Karpas-422 (cell line): ENCODE results near the gene C1D. TPM values are rescaled to one million over a fixed set of nuclear protein-coding genes. Genes with fewer than 3 reads are reported as not detected.

Experiments
- DNase-seq: peaks from one replicate; pipeline ENCODE4 v3.0.0-alpha.2; 2015
- H2AFZ ChIP-seq: fragments of 200-600 bp; sonication (generic); 2 replicates; pipeline ENCODE4 v1.6.1; 2014; ENCODE audit warnings: antibody characterized with exemption, low read length, mixed read lengths
- H3K27ac ChIP-seq: fragments of 200-600 bp; sonication (generic); 2 replicates; pipeline ENCODE4 v1.5.1; 2014; ENCODE audit warnings: mild to moderate bottlenecking, low read length, moderate library complexity
- H3K27me3 ChIP-seq: fragments of 200-600 bp; sonication (generic); 2 replicates; pipeline ENCODE4 v1.6.1; 2014; ENCODE audit warnings: low read length, mixed read lengths
- H3K36me3 ChIP-seq: fragments of 200-600 bp; sonication (generic); 2 replicates; pipeline ENCODE4 v1.6.1; 2014; ENCODE audit warnings: low read length, mixed read lengths; ENCODE audit not compliant: insufficient read depth
- H3K4me1 ChIP-seq: fragments of 200-600 bp; sonication (generic); 2 replicates; pipeline ENCODE4 v1.6.1; 2014; ENCODE audit warnings: mild to moderate bottlenecking, low read length, mixed read lengths
- H3K4me2 ChIP-seq: fragments of 200-600 bp; sonication (generic); 2 replicates; pipeline ENCODE4 v1.6.1; 2014; ENCODE audit warnings: low read length, low read depth, mild to moderate bottlenecking; ENCODE audit not compliant: poor library complexity, severe bottlenecking
- H3K4me3 ChIP-seq: fragments of 200-600 bp; sonication (generic); 2 replicates; pipeline ENCODE4 v1.5.1; 2014; ENCODE audit warnings: mild to moderate bottlenecking, antibody characterized with exemption, low read length, mixed read lengths
- H3K79me2 ChIP-seq: fragments of 200-600 bp; sonication (generic); 2 replicates; pipeline ENCODE4 v1.6.1; 2014; ENCODE audit warnings: mild to moderate bottlenecking, low read length, mixed read lengths
- H3K9ac ChIP-seq: fragments of 200-600 bp; sonication (generic); 2 replicates; pipeline ENCODE4 v1.6.0; 2014; ENCODE audit warnings: low read length
- H3K9me2 ChIP-seq: fragments of 200-600 bp; sonication (generic), shearing (Covaris generic); replicated peaks from 2 replicates; pipeline ENCODE4 v1.6.0; 2014; ENCODE audit warnings: mild to moderate bottlenecking, low read length, moderate library complexity; ENCODE audit not compliant: insufficient read depth
- H3K9me3 ChIP-seq: fragments of 300-700, 200-600 bp; sonication (generic); 2 replicates; pipeline ENCODE4 v1.6.1; 2014; ENCODE audit warnings: low read length, mixed read lengths
- H4K20me1 ChIP-seq: fragments of 200-600 bp; sonication (generic); 2 replicates; pipeline ENCODE4 v1.6.1; 2014; ENCODE audit warnings: mild to moderate bottlenecking, antibody characterized with exemption, low read length, low read depth; ENCODE audit not compliant: insufficient read depth
- total RNA-seq: library from RNA; depleted of rRNA; stranded (reverse); fragments of >200 nt; shearing (Covaris generic); gene quantifications from 2 replicates; pipeline ENCODE4 v1.2.3, GENCODE V29; 2014; ENCODE audit warnings: low replicate concordance

C1D gene
- total RNA-seq, 1 experiment from 2014 or later, result 86.7 TPM

GRCh38 chr2:68040078-68040477 lies 22.7 kb downstream of the C1D start:
- H3K4me2 ChIP-seq, result no peak overlapping the region
- DNase-seq, result no peak
- H4K20me1 ChIP-seq, result no peaks in the 10 kb centered on the region
- H3K36me3 ChIP-seq, result peaks cover 19% of the 10 kb centered on the region; the same call in 1 of the 2 replicates
- no peaks in the 10 kb centered on the region for H3K79me2 ChIP-seq
- no peaks in the 10 kb centered on the region for H3K27me3 ChIP-seq
- H3K27ac ChIP-seq, result no peak overlapping the region
- H3K9me3 ChIP-seq, result no peaks in the 10 kb centered on the region
- H3K9ac ChIP-seq, result no peak overlapping the region
- H3K9me2 ChIP-seq, result no peaks in the 10 kb centered on the region
- H3K4me1 ChIP-seq, result peaks cover 15% of the 10 kb centered on the region
- H2AFZ ChIP-seq, result no peak overlapping the region
- no peak overlapping the region for H3K4me3 ChIP-seq

- Histone ChIP-seq H3K27me3 (no peaks in the 10 kb centered on the region), H3K9me2 (no peaks in the 10 kb centered on the region), H3K36me3 (peaks cover 17% of the 10 kb centered on the region; the same call in 1 of the 2 replicates)
These were observed 23.5 kb downstream of the C1D start for GRCh38 chr2:68039317-68039716.

GRCh38 chr2:68032702-68033101 lies 30.1 kb downstream of the C1D start:
- H3K9me2 ChIP-seq, result no peaks in the 10 kb centered on the region
- no peak overlapping the region for H2AFZ ChIP-seq
- H3K27ac ChIP-seq, result no peak overlapping the region
- H3K27me3 ChIP-seq, result no peaks in the 10 kb centered on the region
- H3K79me2 ChIP-seq, result no peaks in the 10 kb centered on the region
- no peak overlapping the region for H3K4me2 ChIP-seq
- H3K4me3 ChIP-seq, result no peak overlapping the region
- H3K9me3 ChIP-seq, result no peaks in the 10 kb centered on the region
- H3K9ac ChIP-seq, result no peak overlapping the region
- H4K20me1 ChIP-seq, result no peaks in the 10 kb centered on the region
- H3K36me3 ChIP-seq, result no peaks in the 10 kb centered on the region
- DNase-seq, result no peak
- peaks cover 5% of the 10 kb centered on the region for H3K4me1 ChIP-seq

More at GRCh38 chr2:68039317-68039716, 23.5 kb downstream of the C1D start:
- Histone ChIP-seq H3K4me2 (no peak overlapping the region), H3K27ac (no peak overlapping the region), H3K4me1 (peaks cover 15% of the 10 kb centered on the region), H2AFZ (no peak overlapping the region), H3K9ac (no peak overlapping the region), H3K79me2 (no peaks in the 10 kb centered on the region), H3K4me3 (no peak overlapping the region), H4K20me1 (no peaks in the 10 kb centered on the region), H3K9me3 (no peaks in the 10 kb centered on the region)
- DNase-seq, result no peak

GRCh38 chr2:68031542-68032160 lies 31.2 kb downstream of the C1D start:
- no peak overlapping the region for H2AFZ ChIP-seq
- H3K4me1 ChIP-seq, result peaks cover 5% of the 10 kb centered on the region
- H3K4me2 ChIP-seq, result no peak overlapping the region
- no peaks in the 10 kb centered on the region for H3K9me3 ChIP-seq
- no peaks in the 10 kb centered on the region for H3K36me3 ChIP-seq
- H3K27me3 ChIP-seq, result no peaks in the 10 kb centered on the region
- H4K20me1 ChIP-seq, result no peaks in the 10 kb centered on the region
- DNase-seq, result peak; percentile 89
- H3K4me3 ChIP-seq, result no peak overlapping the region
- no peak overlapping the region for H3K9ac ChIP-seq
- no peak overlapping the region for H3K27ac ChIP-seq
- no peaks in the 10 kb centered on the region for H3K9me2 ChIP-seq
- H3K79me2 ChIP-seq, result no peaks in the 10 kb centered on the region

- DNase-seq, result no peak
- Histone ChIP-seq H4K20me1 (no peaks in the 10 kb centered on the region), H3K79me2 (no peaks in the 10 kb centered on the region), H3K27me3 (no peaks in the 10 kb centered on the region), H3K4me1 (peaks cover 5% of the 10 kb centered on the region), H2AFZ (no peak overlapping the region), H3K36me3 (no peaks in the 10 kb centered on the region), H3K9ac (no peak overlapping the region), H3K4me3 (no peak overlapping the region), H3K9me3 (no peaks in the 10 kb centered on the region), H3K4me2 (no peak overlapping the region), H3K27ac (no peak overlapping the region), H3K9me2 (no peaks in the 10 kb centered on the region)
These were observed 31.8 kb downstream of the C1D start for GRCh38 chr2:68031043-68031442.

GRCh38 chr2:68030529-68030928 lies 32.3 kb downstream of the C1D start:
- H3K36me3 ChIP-seq, result no peaks in the 10 kb centered on the region
- no peak for DNase-seq
- no peak overlapping the region for H3K4me2 ChIP-seq
- H3K9me2 ChIP-seq, result no peaks in the 10 kb centered on the region
- H3K79me2 ChIP-seq, result no peaks in the 10 kb centered on the region
- H3K27ac ChIP-seq, result no peak overlapping the region
- H3K27me3 ChIP-seq, result no peaks in the 10 kb centered on the region
- no peaks in the 10 kb centered on the region for H3K9me3 ChIP-seq
- H3K4me1 ChIP-seq, result peaks cover 5% of the 10 kb centered on the region
- no peak overlapping the region for H2AFZ ChIP-seq
- H3K4me3 ChIP-seq, result no peak overlapping the region
- no peak overlapping the region for H3K9ac ChIP-seq
- no peaks in the 10 kb centered on the region for H4K20me1 ChIP-seq

- Histone ChIP-seq H3K36me3 (no peaks in the 10 kb centered on the region), H3K4me1 (peaks cover 5% of the 10 kb centered on the region), H3K27ac (no peak overlapping the region), H3K4me2 (no peak overlapping the region), H3K4me3 (no peak overlapping the region), H3K79me2 (no peaks in the 10 kb centered on the region), H3K9ac (no peak overlapping the region), H3K9me3 (no peaks in the 10 kb centered on the region), H3K9me2 (no peaks in the 10 kb centered on the region), H4K20me1 (no peaks in the 10 kb centered on the region), H3K27me3 (no peaks in the 10 kb centered on the region), H2AFZ (no peak overlapping the region)
- DNase-seq, result no peak
These were observed 34.8 kb downstream of the C1D start for GRCh38 chr2:68027959-68028358.

GRCh38 chr2:68024450-68024849 lies 38.4 kb downstream of the C1D start:
- no peak overlapping the region for H3K4me2 ChIP-seq
- H2AFZ ChIP-seq, result no peak overlapping the region
- no peaks in the 10 kb centered on the region for H4K20me1 ChIP-seq
- no peaks in the 10 kb centered on the region for H3K36me3 ChIP-seq
- no peak overlapping the region for H3K27ac ChIP-seq
- no peaks in the 10 kb centered on the region for H3K79me2 ChIP-seq
- no peak overlapping the region for H3K4me3 ChIP-seq
- H3K9me2 ChIP-seq, result no peaks in the 10 kb centered on the region
- H3K9ac ChIP-seq, result no peak overlapping the region
- DNase-seq, result no peak
- H3K9me3 ChIP-seq, result no peaks in the 10 kb centered on the region
- no peaks in the 10 kb centered on the region for H3K4me1 ChIP-seq
- no peaks in the 10 kb centered on the region for H3K27me3 ChIP-seq
